MCF 10A (cell line): Measurements from ENCODE around the gene AMPD2. TPM values are rescaled to one million over a fixed set of nuclear protein-coding genes. Genes with fewer than 3 reads are reported as not detected.
"Not testable (repeated sequence)": the region's sequence is repeated elsewhere in the genome, so short reads cannot be mapped to it uniquely, and the experiment has no call there.

Source experiments
- BruUV-seq: library from RNA; stranded (reverse); fragments of 400-500 nt; replicated peaks from 2 replicates; lab custom pipeline; 2021; lab: Mats Ljungman, UMichigan
- CTCF ChIA-PET: fragments of 300-600 bp; sonication (Branson Sonifier 250); formaldehyde crosslinking; extraction: SDS; loops from one replicate; lab custom pipeline; 2021; ENCODE audit warnings: antibody characterized with exemption, inconsistent platforms; lab: Yijun Ruan, JAX
- POLR2A ChIA-PET: fragments of 300-600, 350-650 bp; sonication (Branson Sonifier 250); formaldehyde crosslinking; extraction: SDS; loops from one replicate; lab custom pipeline; 2020; ENCODE audit warnings: antibody characterized with exemption, inconsistent platforms; lab: Yijun Ruan, JAX
- DNase-seq: peaks from one replicate; pipeline ENCODE4 v3.0.0-alpha.2; 2018; ENCODE audit not compliant: unreplicated experiment
- H3K27ac Mint-ChIP-seq: one replicate; pipeline ENCODE4 v1.8.0; 2022; ENCODE audit warnings: mild to moderate bottlenecking, low read depth, mixed read lengths; ENCODE audit not compliant: unreplicated experiment
- H3K27me3 Mint-ChIP-seq: one replicate; pipeline ENCODE4 v1.8.0; 2022; ENCODE audit warnings: mixed read lengths; ENCODE audit not compliant: insufficient read depth, unreplicated experiment
- H3K36me3 Mint-ChIP-seq: one replicate; pipeline ENCODE4 v1.8.0; 2022; ENCODE audit warnings: mild to moderate bottlenecking, moderate library complexity, mixed read lengths; ENCODE audit not compliant: insufficient read depth, unreplicated experiment
- H3K4me1 Mint-ChIP-seq: one replicate; pipeline ENCODE4 v1.8.0; 2022; ENCODE audit warnings: mixed read lengths; ENCODE audit not compliant: insufficient read depth, unreplicated experiment
- H3K4me3 Mint-ChIP-seq: one replicate; pipeline ENCODE4 v1.8.0; 2022; ENCODE audit warnings: mild to moderate bottlenecking, moderate library complexity, mixed read lengths; ENCODE audit not compliant: unreplicated experiment
- H3K9me3 Mint-ChIP-seq: one replicate; pipeline ENCODE4 v1.8.0; 2022; ENCODE audit warnings: mixed read lengths; ENCODE audit not compliant: unreplicated experiment
- CTCF ChIP-seq: fragments of 200-600 bp; IDR thresholded peaks from one replicate; pipeline ENCODE4 v1.8.0; 2022; ENCODE audit warnings: antibody characterized with exemption, mild to moderate bottlenecking; ENCODE audit not compliant: unreplicated experiment
- intact Hi-C: fragments of 100-400 bp; cut with micrococcal nuclease; formaldehyde crosslinking; loops from 2 replicates; pipeline ENCODE4 v1.14.1; 2022
- total RNA-seq: library from RNA; stranded (reverse); gene quantifications from 2 replicates; pipeline ENCODE4 v1.2.3, GENCODE V29; 2022

AMPD2 gene
- total RNA-seq, 1 experiment from 2014 or later, result 49.5 TPM

- no TSS peak for BruUV-seq
- peaks cover 11% of the 10 kb centered on the region for H3K27me3 Mint-ChIP-seq
- H3K4me1 Mint-ChIP-seq, result no peaks in the 10 kb centered on the region
- H3K27ac Mint-ChIP-seq, result no peak overlapping the region
- ChIA-PET POLR2A (no interaction called here), CTCF (interaction anchor here (1.2 kb wide), 1 partner anchor 19 kb away, joined by 8 read pairs; no protein-coding TSS in a partner anchor)
- H3K9me3 Mint-ChIP-seq, result no peaks in the 10 kb centered on the region
- DNase-seq, result no peak
- no peak overlapping the region for H3K4me3 Mint-ChIP-seq
- intact Hi-C loops, result no loop called here
- TF ChIP-seq CTCF, result no peak
- H3K36me3 Mint-ChIP-seq, result no peaks in the 10 kb centered on the region
Measured at GRCh38 chr1:109659145-109659544, 39.5 kb downstream of the AMPD2 start.

GRCh38 chr1:109659997-109660690 is 40.5 kb downstream of the AMPD2 start:
- no TSS peak for BruUV-seq
- DNase-seq, result no peak
- H3K4me1 Mint-ChIP-seq, result no peaks in the 10 kb centered on the region
- CTCF ChIA-PET, result interaction anchor here (0.6 to 2.5 kb wide), 3 partner anchors 113 to 287 kb away, joined by 4 to 7 read pairs (median 6); no protein-coding TSS in a partner anchor
- no peak overlapping the region for H3K27ac Mint-ChIP-seq
- no peaks in the 10 kb centered on the region for H3K36me3 Mint-ChIP-seq
- TF ChIP-seq CTCF, result no peak
- H3K4me3 Mint-ChIP-seq, result no peak overlapping the region
- peaks cover under 1% of the 10 kb centered on the region for H3K27me3 Mint-ChIP-seq
- intact Hi-C loops, result no loop called here
- no peaks in the 10 kb centered on the region for H3K9me3 Mint-ChIP-seq
- POLR2A ChIA-PET, result no interaction called here

DNA sequence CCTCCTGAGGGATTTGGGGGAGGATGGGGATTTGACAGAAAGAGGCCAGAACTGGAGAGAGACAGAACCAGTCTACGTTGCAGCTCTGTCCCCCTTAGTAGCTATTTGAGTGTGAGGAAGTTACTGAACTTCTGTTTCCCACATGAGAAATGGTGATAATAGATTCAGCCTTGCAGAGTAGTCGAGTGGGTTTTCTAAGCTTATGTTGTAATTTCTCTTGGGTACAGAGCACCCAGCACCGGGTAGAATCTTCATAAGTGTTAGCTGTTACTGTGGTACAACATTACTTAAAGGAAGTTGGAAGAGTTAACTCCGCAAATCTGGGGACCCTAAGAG is 41.0 kb downstream of the AMPD2 start:
- H3K27me3 Mint-ChIP-seq, BruUV-seq, H3K36me3 Mint-ChIP-seq, DNase-seq, intact Hi-C loops, POLR2A ChIA-PET, H3K4me3 Mint-ChIP-seq, H3K27ac Mint-ChIP-seq, H3K9me3 Mint-ChIP-seq, H3K4me1 Mint-ChIP-seq: not testable (repeated sequence)
- CTCF ChIA-PET, result interaction anchor here (0.6 to 2.5 kb wide), 4 partner anchors 10 to 287 kb away, joined by 3 to 7 read pairs (median 5); no protein-coding TSS in a partner anchor

- no TSS peak for BruUV-seq
- Mint-ChIP-seq H3K4me3 (no peak overlapping the region), H3K27me3 (no peaks in the 10 kb centered on the region), H3K36me3 (no peaks in the 10 kb centered on the region), H3K9me3 (no peaks in the 10 kb centered on the region), H3K4me1 (no peaks in the 10 kb centered on the region), H3K27ac (no peak overlapping the region)
- no peak for TF ChIP-seq CTCF
- CTCF ChIA-PET, result interaction anchor here (0.7 to 2.5 kb wide), 5 partner anchors 11 to 116 kb away, joined by 3 to 12 read pairs (median 4); no protein-coding TSS in a partner anchor
- intact Hi-C loops, result no loop called here
- no peak for DNase-seq
- POLR2A ChIA-PET, result no interaction called here
Measured at GRCh38 chr1:109661391-109661790, 41.8 kb downstream of the AMPD2 start.
